Measurements from ENCODE around the gene ZFYVE21. TPM values are rescaled to one million over a fixed set of nuclear protein-coding genes. Genes with fewer than 3 reads are reported as not detected.

ZFYVE21 gene
- total RNA-seq, 1 donor from 2014 or later, result 41.7 TPM

DNA sequence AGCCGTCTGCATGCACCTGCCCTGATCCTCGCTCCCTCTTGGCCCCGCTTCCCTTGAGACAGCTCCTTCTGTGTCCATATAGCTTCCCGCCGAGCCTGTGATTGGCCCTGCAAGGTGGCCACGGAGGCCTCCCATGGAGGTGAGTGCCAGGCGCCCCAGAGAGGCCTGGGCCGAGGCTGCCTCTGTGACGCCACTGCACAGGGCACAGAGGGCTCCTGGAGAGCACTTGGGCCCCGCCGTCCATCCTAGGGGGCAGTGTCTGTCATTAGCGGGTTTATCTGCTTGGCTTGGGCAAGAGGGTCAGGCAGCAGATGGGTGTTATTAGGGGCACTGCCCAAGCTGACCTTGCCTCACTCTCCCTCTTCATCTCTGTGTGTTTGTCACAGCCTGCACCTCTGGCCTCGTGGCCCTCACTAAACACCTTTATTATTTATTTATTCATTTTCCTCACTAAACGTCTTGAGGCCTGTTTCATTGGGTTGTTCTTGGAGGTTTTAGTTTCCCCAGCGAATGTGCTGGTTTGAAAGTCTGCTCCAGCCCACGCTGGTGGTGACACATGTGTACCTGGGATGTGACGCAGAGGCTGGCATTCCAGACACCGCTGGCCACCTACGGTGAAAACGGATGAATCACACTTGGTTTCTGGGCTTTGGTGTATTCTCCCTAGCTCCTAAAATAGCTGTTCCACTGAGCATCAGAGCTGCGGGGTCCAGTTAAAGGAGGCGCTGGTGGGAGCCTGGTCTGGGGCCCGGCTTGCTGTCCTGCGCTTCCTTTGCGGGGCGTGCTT, 5.9 kb downstream of the ZFYVE21 start:
- Mint-ChIP-seq H3K4me1 (ENCODE audit: unreplicated experiment) (peaks cover 36% of the 10 kb centered on the region), H3K9me3 (no peaks in the 10 kb centered on the region), H3K4me3 (no peak overlapping the region), H3K27me3 (no peaks in the 10 kb centered on the region), H3K36me3 (no peaks in the 10 kb centered on the region), H3K27ac (no peak overlapping the region)
- TF ChIP-seq, protein P1, sequence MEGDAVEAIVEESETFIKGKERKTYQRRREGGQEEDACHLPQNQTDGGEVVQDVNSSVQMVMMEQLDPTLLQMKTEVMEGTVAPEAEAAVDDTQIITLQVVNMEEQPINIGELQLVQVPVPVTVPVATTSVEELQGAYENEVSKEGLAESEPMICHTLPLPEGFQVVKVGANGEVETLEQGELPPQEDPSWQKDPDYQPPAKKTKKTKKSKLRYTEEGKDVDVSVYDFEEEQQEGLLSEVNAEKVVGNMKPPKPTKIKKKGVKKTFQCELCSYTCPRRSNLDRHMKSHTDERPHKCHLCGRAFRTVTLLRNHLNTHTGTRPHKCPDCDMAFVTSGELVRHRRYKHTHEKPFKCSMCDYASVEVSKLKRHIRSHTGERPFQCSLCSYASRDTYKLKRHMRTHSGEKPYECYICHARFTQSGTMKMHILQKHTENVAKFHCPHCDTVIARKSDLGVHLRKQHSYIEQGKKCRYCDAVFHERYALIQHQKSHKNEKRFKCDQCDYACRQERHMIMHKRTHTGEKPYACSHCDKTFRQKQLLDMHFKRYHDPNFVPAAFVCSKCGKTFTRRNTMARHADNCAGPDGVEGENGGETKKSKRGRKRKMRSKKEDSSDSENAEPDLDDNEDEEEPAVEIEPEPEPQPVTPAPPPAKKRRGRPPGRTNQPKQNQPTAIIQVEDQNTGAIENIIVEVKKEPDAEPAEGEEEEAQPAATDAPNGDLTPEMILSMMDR (conservative IDR thresholded peaks at IDR 0.05), result no peak
- DNase-seq (ENCODE audit: extremely low spot score, unreplicated experiment), result no peak

DNA sequence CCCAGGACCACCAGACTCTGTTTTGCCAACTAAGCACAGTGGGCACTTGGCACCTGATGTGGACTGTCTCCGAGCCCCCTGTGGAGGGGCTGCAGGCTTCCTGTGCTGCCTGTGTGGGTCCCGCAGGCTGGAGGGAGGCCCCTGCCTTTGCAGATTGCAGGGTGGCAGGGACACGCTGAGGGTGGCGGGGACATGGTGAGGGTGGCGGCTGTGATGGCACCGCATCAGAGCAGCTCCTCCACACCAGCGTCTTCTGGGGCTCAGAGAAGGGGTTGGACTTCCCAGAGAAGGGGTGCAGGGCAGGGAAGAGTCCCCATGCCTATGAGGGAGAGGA, 8.1 kb downstream of the ZFYVE21 start:
- H3K27me3 Mint-ChIP-seq, result no peaks in the 10 kb centered on the region

DNA sequence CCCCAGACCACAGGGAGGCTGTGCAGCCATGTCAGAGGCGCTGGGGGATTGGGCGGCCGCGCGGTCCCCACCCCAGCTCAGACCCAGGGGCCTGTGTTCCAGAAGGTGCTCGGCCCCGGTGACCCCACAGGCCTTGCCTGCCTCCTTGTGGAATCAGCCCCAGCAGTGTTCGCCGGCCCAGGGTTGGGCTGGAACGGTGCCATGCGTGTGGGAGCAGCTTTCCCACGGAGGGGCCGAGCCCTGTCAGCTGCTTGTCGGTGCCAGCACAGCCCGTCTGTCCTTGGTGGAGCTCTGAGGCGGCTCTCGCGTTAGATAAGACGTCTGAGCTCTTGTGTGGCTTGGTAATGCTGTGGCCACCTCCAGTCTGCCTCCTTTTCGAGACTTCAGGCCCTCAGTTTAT, 8.5 kb downstream of the ZFYVE21 start:
- DNase-seq (ENCODE audit: extremely low spot score, unreplicated experiment), result no peak
- H3K4me1 Mint-ChIP-seq (ENCODE audit: unreplicated experiment), result peaks cover 17% of the 10 kb centered on the region
- H3K27me3 Mint-ChIP-seq, result no peaks in the 10 kb centered on the region

More for the DNA sequence above, 8.1 kb downstream of the ZFYVE21 start:
- TF ChIP-seq, protein P1 (conservative IDR thresholded peaks at IDR 0.05), result no peak
- no peak for DNase-seq (ENCODE audit: extremely low spot score, unreplicated experiment)
- H3K36me3 Mint-ChIP-seq, result peaks cover 3% of the 10 kb centered on the region
- H3K9me3 Mint-ChIP-seq, result no peaks in the 10 kb centered on the region
- no peak overlapping the region for H3K4me3 Mint-ChIP-seq
- H3K4me1 Mint-ChIP-seq (ENCODE audit: unreplicated experiment), result peaks cover 17% of the 10 kb centered on the region
- no peak overlapping the region for H3K27ac Mint-ChIP-seq

DNA sequence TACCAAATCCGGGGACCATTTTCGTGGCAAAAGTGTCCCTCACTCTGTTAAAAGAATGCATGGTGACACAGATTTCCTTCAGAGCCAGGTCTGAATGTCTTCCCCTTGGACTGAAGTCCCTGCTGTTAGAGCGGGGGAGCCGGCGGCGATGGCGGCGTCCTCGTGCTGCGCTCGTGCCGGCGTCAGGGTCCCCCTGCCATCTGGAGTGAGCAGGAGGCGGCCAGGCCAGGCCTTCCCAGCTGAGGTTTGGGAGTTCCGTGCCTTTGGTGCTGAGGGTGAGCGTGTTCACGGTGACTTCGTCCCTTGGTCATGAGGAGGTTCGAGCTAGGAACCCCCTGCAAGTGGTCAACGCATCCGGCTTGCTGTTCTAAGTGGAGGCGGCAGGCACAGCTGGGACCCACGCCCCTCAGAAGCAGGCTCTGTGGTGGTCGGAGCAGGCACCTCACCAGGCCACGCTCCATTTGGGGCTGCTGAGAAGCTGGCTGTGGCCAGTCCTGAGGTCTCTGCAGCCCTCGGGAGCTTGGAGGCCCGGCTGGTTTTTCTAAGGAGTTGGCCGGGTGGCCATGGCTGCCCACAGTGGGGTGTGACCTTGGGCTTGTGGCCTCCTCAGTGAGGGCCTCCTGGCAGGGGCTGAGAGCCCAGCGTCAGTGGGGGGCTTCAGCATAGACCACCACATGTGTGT, 9.5 kb downstream of the ZFYVE21 start:
- no peaks in the 10 kb centered on the region for H3K27me3 Mint-ChIP-seq
- no peak overlapping the region for H3K4me3 Mint-ChIP-seq
- TF ChIP-seq, protein P1 (conservative IDR thresholded peaks at IDR 0.05), result no peak
- H3K36me3 Mint-ChIP-seq, result peaks cover 3% of the 10 kb centered on the region
- H3K4me1 Mint-ChIP-seq (ENCODE audit: unreplicated experiment), result peaks cover 17% of the 10 kb centered on the region
- H3K27ac Mint-ChIP-seq, result peak overlapping the region; percentile 48
- H3K9me3 Mint-ChIP-seq, result no peaks in the 10 kb centered on the region
- DNase-seq (ENCODE audit: extremely low spot score, unreplicated experiment), result no peak

More for the DNA sequence above, 8.5 kb downstream of the ZFYVE21 start:
- Mint-ChIP-seq H3K36me3 (peaks cover 3% of the 10 kb centered on the region), H3K27ac (no peak overlapping the region), H3K4me3 (no peak overlapping the region), H3K9me3 (no peaks in the 10 kb centered on the region)
- TF ChIP-seq, protein P1 (conservative IDR thresholded peaks at IDR 0.05), result no peak

DNA sequence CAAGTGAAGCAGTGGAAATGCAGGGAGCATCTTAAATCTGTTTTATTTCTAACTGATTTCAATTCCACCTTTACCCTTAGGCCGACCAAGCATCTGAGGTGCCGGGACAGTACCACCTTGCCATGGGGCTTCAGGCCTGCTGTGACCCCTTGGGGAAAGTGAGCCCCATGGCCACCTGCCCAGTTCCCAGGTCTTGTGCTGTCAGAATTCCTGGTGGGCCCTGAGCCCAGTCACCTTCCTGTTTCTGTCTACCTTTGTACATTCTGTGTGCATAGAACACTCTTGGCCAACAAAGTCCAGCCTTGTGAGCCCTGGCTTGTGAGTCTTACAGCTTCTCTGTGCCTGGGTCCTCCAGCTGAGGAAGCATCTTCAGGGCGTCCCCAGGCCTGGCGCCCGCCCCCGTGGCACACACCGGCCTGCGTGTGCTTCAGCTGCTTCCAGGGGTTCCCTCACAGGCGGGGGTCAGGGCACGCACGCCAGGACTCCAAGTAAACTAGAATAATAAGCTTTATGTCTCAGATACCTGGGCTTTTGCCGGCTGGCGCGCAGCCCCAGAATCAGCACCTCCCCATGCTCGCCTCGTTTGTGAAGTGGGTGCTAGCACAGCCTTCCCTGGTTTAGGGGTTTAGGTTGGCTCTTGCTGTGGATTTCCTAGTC, 10.3 kb downstream of the ZFYVE21 start:
- Mint-ChIP-seq H3K4me1 (ENCODE audit: unreplicated experiment) (peaks cover 16% of the 10 kb centered on the region), H3K27ac (peak overlapping the region; percentile 48)
- no peak for DNase-seq (ENCODE audit: extremely low spot score, unreplicated experiment)

More for the DNA sequence above, 10.3 kb downstream of the ZFYVE21 start:
- no peaks in the 10 kb centered on the region for H3K9me3 Mint-ChIP-seq
- no peaks in the 10 kb centered on the region for H3K27me3 Mint-ChIP-seq
- no peak overlapping the region for H3K4me3 Mint-ChIP-seq
- TF ChIP-seq, protein P1 (conservative IDR thresholded peaks at IDR 0.05), result no peak
- H3K36me3 Mint-ChIP-seq, result peaks cover 3% of the 10 kb centered on the region
